ENCODE measurements around the gene DDX52. TPM values are rescaled to one million over a fixed set of nuclear protein-coding genes. Genes with fewer than 3 reads are reported as not detected.

DDX52 gene, protein sequence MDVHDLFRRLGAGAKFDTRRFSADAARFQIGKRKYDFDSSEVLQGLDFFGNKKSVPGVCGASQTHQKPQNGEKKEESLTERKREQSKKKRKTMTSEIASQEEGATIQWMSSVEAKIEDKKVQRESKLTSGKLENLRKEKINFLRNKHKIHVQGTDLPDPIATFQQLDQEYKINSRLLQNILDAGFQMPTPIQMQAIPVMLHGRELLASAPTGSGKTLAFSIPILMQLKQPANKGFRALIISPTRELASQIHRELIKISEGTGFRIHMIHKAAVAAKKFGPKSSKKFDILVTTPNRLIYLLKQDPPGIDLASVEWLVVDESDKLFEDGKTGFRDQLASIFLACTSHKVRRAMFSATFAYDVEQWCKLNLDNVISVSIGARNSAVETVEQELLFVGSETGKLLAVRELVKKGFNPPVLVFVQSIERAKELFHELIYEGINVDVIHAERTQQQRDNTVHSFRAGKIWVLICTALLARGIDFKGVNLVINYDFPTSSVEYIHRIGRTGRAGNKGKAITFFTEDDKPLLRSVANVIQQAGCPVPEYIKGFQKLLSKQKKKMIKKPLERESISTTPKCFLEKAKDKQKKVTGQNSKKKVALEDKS
- 14.3 and 24.6 TPM in 2 replicates for total RNA-seq

DNA sequence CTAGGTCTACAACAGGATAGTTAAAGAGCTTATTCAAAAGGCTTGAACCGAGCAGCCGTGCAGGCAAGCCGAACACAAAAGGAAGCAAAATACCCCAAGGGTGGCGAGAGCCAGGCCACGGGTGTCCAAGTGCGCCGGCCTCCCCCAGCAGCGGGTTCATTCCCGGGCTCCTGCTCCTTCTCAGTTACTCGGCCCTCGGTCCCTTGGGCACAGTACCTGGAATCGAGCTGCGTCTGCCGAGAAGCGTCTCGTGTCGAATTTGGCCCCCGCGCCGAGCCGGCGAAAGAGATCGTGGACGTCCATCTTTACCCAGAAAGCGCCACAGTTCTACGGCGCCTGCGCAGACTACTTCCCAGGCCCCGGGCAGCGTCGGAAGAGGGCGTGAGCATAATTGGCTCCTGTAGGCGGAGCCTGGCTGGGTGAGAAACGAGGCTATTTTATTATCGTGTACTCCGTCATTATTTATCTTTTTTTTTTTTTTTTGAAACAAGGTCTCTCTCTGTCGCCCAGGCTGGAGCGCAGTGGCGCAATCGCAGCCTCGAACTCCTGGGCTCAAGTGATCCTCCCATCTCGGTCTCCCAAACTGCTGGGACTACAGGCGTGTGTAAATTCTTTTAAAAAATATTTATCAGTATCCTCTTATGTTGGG is at the start of gene DDX52:
Gene DDX52, minus strand, starts transcription at position 329 of the 649 bp plus-strand sequence. Its CDS starts 26 bp downstream, at position 303.

DNA sequence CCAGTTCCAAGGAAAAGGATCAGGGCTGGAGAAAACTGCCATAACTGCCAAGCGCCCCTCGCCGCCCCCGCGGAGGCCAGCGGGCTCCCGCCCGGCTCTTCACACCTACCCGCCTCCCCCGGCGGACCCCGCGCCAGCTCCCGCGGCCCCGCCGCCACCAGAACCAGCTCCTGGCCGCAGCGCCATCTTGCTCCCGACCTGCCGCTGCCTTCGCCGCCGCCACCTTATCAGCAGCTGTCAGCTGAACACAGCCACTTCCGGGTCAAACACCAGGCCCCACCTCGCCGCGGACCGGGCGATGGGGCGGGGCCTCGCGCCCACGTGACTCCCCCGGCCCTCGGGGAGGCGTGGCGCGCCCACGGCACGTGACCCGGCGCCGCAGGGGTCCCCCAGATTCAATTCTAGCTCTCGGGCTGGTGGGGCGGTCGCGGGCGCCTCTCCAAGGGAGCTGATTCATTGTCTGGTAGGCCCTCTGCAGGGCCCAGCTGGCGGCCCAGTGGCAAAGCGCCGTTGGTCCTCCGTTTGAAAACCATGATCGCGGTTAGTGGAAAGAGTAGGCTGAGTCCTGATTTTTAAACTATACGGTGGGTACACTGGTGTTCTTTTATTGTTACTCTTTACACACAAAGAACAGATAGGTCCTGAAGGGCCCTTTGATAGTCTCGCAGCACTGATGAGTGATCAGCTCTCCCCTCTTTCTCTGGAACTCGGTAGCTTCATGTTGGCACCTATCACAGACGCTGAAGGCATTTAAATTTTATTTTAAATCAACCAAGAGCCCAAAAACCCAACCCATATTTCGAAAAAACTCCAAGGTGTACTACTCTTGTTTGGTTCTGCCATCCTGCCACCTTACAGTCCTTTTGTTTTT is 33.8 kb downstream of the DDX52 start, which contains the start of gene SYNRG:
Gene SYNRG, minus strand, starts transcription at position 249 of the 871 bp plus-strand sequence. Its CDS starts 63 bp downstream, at position 186.

Other genes with a start within 250 kb of the DDX52 start
- gene ACACA, start 236.6 kb downstream of the DDX52 start, total RNA-seq: 51.8 and 68.6 TPM in 2 replicates
- 11.6 and 14.3 TPM in 2 replicates for gene TADA2A, start 236.6 kb downstream of the DDX52 start, total RNA-seq
- 47.7 and 109 TPM in 2 replicates for gene DUSP14, start 153.6 kb downstream of the DDX52 start, total RNA-seq
- 6.3 and 8.3 TPM in 2 replicates for gene SYNRG, start 34.0 kb downstream of the DDX52 start, total RNA-seq
- gene HNF1B, start 101.6 kb upstream of the DDX52 start, total RNA-seq: 2.9 TPM in 1 of 2 replicates, not detected in the other